HEK293 (cell line): ENCODE measurements around the gene PSAPL1.

Experiments used
- IKZF3 ChIP-seq: fragments of 450-650 bp; IDR thresholded peaks from 2 replicates; pipeline ENCODE4 v1.5.0; 2018; ENCODE audit warnings: missing biosample characterization, mild to moderate bottlenecking, missing genetic modification characterization, moderate library complexity
- SP7 ChIP-seq: fragments of 450-650 bp; formaldehyde crosslinking; IDR thresholded peaks from 2 replicates; pipeline ENCODE4 v1.5.1; 2016; ENCODE audit warnings: missing biosample characterization, missing genetic modification characterization
- ZNF2 ChIP-seq: fragments of 450-650 bp; formaldehyde crosslinking; IDR thresholded peaks from 2 replicates; pipeline ENCODE4 v1.5.1; 2016; ENCODE audit warnings: missing biosample characterization, missing genetic modification characterization
- ZNF501 ChIP-seq: fragments of 450-650 bp; formaldehyde crosslinking; IDR thresholded peaks from 2 replicates; pipeline ENCODE4 v1.5.1; 2016; ENCODE audit warnings: missing biosample characterization, missing genetic modification characterization
- ZNF830 ChIP-seq: fragments of 450-650 bp; IDR thresholded peaks from 2 replicates; pipeline ENCODE4 v1.5.0; 2018; ENCODE audit warnings: missing biosample characterization, missing genetic modification characterization, low read depth, mild to moderate bottlenecking, moderate library complexity
- TF ChIP-seq, protein P1 (sequence below): fragments of 450-650 bp; formaldehyde crosslinking; IDR thresholded peaks from 2 replicates; pipeline ENCODE4 v1.5.1; 2016; ENCODE audit warnings: missing biosample characterization, missing genetic modification characterization
- TF ChIP-seq, protein P2 (sequence below): fragments of 450-650 bp; formaldehyde crosslinking; IDR thresholded peaks from 2 replicates; pipeline ENCODE4 v1.5.1; 2016; ENCODE audit warnings: missing biosample characterization, missing genetic modification characterization

DNA sequence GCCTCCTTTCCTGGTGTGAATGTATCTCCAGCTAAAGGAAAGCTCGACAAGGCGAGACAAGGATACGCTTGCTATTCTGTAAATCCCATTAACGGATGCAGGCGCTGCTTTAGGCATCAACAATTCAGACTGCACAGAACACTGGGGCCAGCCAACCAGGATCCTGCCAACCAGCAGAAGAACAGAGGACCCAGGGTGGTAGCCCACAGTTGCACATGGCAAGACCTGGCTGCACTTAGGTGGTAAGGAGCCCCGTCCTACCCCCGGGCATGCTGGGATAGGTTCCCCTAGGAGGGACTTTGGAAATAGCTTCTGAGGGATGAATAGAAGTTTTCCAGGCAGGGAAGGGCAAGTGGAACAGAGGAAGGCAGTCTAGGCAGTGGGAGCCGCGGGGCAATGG, 20.7 kb downstream of the PSAPL1 start:
- TF ChIP-seq, protein P1, sequence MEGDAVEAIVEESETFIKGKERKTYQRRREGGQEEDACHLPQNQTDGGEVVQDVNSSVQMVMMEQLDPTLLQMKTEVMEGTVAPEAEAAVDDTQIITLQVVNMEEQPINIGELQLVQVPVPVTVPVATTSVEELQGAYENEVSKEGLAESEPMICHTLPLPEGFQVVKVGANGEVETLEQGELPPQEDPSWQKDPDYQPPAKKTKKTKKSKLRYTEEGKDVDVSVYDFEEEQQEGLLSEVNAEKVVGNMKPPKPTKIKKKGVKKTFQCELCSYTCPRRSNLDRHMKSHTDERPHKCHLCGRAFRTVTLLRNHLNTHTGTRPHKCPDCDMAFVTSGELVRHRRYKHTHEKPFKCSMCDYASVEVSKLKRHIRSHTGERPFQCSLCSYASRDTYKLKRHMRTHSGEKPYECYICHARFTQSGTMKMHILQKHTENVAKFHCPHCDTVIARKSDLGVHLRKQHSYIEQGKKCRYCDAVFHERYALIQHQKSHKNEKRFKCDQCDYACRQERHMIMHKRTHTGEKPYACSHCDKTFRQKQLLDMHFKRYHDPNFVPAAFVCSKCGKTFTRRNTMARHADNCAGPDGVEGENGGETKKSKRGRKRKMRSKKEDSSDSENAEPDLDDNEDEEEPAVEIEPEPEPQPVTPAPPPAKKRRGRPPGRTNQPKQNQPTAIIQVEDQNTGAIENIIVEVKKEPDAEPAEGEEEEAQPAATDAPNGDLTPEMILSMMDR, result no peak
- TF ChIP-seq, protein P2, sequence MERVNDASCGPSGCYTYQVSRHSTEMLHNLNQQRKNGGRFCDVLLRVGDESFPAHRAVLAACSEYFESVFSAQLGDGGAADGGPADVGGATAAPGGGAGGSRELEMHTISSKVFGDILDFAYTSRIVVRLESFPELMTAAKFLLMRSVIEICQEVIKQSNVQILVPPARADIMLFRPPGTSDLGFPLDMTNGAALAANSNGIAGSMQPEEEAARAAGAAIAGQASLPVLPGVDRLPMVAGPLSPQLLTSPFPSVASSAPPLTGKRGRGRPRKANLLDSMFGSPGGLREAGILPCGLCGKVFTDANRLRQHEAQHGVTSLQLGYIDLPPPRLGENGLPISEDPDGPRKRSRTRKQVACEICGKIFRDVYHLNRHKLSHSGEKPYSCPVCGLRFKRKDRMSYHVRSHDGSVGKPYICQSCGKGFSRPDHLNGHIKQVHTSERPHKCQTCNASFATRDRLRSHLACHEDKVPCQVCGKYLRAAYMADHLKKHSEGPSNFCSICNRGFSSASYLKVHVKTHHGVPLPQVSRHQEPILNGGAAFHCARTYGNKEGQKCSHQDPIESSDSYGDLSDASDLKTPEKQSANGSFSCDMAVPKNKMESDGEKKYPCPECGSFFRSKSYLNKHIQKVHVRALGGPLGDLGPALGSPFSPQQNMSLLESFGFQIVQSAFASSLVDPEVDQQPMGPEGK, result no peak
- TF ChIP-seq ZNF830 (no peak), SP7 (tag by site-specific recombination) (no peak), ZNF2 (tag by site-specific recombination) (no peak), ZNF501 (tag by site-specific recombination) (no peak), IKZF3 (tag by site-specific recombination) (no peak)
